Transverse colon (tissue), 4 donors: ENCODE results near the gene FOXL1. TPM values are rescaled to one million over a fixed set of nuclear protein-coding genes. Genes with fewer than 3 reads are reported as not detected.
A peak's percentile ranks its signal among the peaks of the same experiment; 100 is the strongest.

Source experiments
- DNase-seq: peaks from one replicate; pipeline ENCODE4 v3.0.0-alpha.2; 2019
- H3K27ac ChIP-seq, 4 donors: fragments of 200-600 bp; sonication (generic); 2 replicates each; pipeline ENCODE4 v1.5.1; 2016 to 2018; ENCODE audit warnings: inconsistent platforms in 4 of 4
- H3K27me3 ChIP-seq: fragments of 200-600 bp; sonication (generic); 2 replicates; pipeline ENCODE4 v1.5.1; 2017; ENCODE audit warnings: inconsistent platforms
- H3K36me3 ChIP-seq, 4 donors: fragments of 200-600 bp; sonication (generic); 2 replicates each; pipeline ENCODE4 v1.5.1; 2017 to 2019; ENCODE audit warnings: inconsistent platforms in 4 of 4
- H3K4me1 ChIP-seq, 4 donors: fragments of 200-600 bp; sonication (generic); 2 replicates each; pipeline ENCODE4 v1.5.1; 2017 to 2020; ENCODE audit warnings: inconsistent platforms in 4 of 4
- H3K4me3 ChIP-seq, 4 donors: fragments of 200-600 bp; sonication (generic); 1 replicate in 1 of 4; 2 replicates in 3 of 4; pipeline versions ENCODE4 v1.5.1 to v1.6.1; 2017 to 2019; ENCODE audit warnings: inconsistent platforms in 4 of 4
- H3K9me3 ChIP-seq, 2 donors: fragments of 200-600 bp; sonication (generic); 2 replicates each; pipeline ENCODE4 v1.5.1; 2017 to 2019; ENCODE audit warnings: inconsistent platforms in 2 of 2
- CTCF ChIP-seq, 5 experiments: fragments of 200-600 bp in 3 of 5; fragments of 450-650 bp in 2 of 5; sonication (generic) in 3 of 5; IDR thresholded peaks; 1 replicate in 2 of 5; 2 replicates in 3 of 5; pipeline ENCODE4 v1.5.1; 2016 to 2017; ENCODE audit warnings: antibody characterized with exemption in 5 of 5, inconsistent platforms in 3 of 5, mild to moderate bottlenecking in 2 of 5, moderate library complexity in 1 of 5
- EP300 ChIP-seq: sonication (generic); formaldehyde crosslinking; IDR thresholded peaks from one replicate; pipeline ENCODE4 v1.6.1; 2017; ENCODE audit warnings: antibody characterized with exemption, low read depth
- POLR2A ChIP-seq: fragments of 450-650 bp; IDR thresholded peaks from one replicate; pipeline ENCODE4 v1.6.1; 2016; ENCODE audit warnings: antibody characterized with exemption, mild to moderate bottlenecking, moderate library complexity
- POLR2AphosphoS5 ChIP-seq, 3 donors: sonication (generic); formaldehyde crosslinking; IDR thresholded peaks; one replicate each; pipeline ENCODE4 v1.6.1; 2016; ENCODE audit warnings: antibody characterized with exemption in 3 of 3
- WGBS, 2 donors: methylation state at CpG; one replicate each; pipeline ENCODE4 v1.1.5; 2018; ENCODE audit warnings: low coverage in 1 of 2; 5-methylcytosine and 5-hydroxymethylcytosine counted together
- in situ Hi-C, 4 donors: fragments of 200-750 bp; cut with MboI; loops; one replicate each; pipeline versions ENCODE4 v1.15.0 to v1.15.1; 2017; ENCODE audit warnings: low sequenced_read_pairs in 3 of 4, low pct_ligation_motif_present in 1 of 4, low pct_unique_long_range_greater_than_20kb in 1 of 4
- intact Hi-C: fragments of 100-400 bp; cut with DNase I; formaldehyde crosslinking; loops from one replicate; pipeline ENCODE4 v1.15.1; 2023; ENCODE audit warnings: low total_unique reads
- total RNA-seq, 4 donors: library from RNA; depleted of rRNA; stranded (reverse); fragments of >200 nt; gene quantifications; one replicate each; pipeline ENCODE4 v1.1.0, GENCODE V29; 2016

The FOXL1 gene
- total RNA-seq, 4 donors from 2014 or later: 0.75 to 2.1 (median 1.3) TPM

GRCh38 chr16:86616906-86617305 is 38.6 kb downstream of the FOXL1 start:
- no peaks in the 10 kb centered on the region for H3K4me1 ChIP-seq
- TF ChIP-seq CTCF (IDR thresholded peaks at IDR 0.05): no peak
- TF ChIP-seq POLR2A: no peak
- no peak for TF ChIP-seq POLR2AphosphoS5 (IDR thresholded peaks at IDR 0.05)
- no peak for TF ChIP-seq EP300
- in situ Hi-C loops: no loop called here
- 72 to 83% methylated on average over 2 to 5 of the region's 5 CpGs for WGBS, 2 donors
- intact Hi-C loops: no loop called here
- no peak overlapping the region for H3K27ac ChIP-seq
- no peaks in the 10 kb centered on the region for H3K27me3 ChIP-seq
- H3K4me3 ChIP-seq: no peak overlapping the region
- no peaks in the 10 kb centered on the region for H3K9me3 ChIP-seq
- DNase-seq: no peak
- H3K36me3 ChIP-seq: no peaks in the 10 kb centered on the region

GRCh38 chr16:86618431-86619238 is 40.3 kb downstream of the FOXL1 start:
- Histone ChIP-seq H3K36me3 (no peaks in the 10 kb centered on the region), H3K9me3 (no peaks in the 10 kb centered on the region), H3K27me3 (no peaks in the 10 kb centered on the region), H3K27ac (no peak overlapping the region), H3K4me3 (peak overlapping the region in 1 of 4 donors; percentile 12), H3K4me1 (no peaks in the 10 kb centered on the region)
- no peak for DNase-seq
- in situ Hi-C loops: no loop called here
- WGBS, 2 donors: 78% methylated on average over 16 of the region's 16 CpGs; no CpG with 5 or more reads in 1 of the 2 donors
- no peak for TF ChIP-seq EP300
- TF ChIP-seq POLR2AphosphoS5 (IDR thresholded peaks at IDR 0.05): no peak
- no peak for TF ChIP-seq CTCF (IDR thresholded peaks at IDR 0.05)
- TF ChIP-seq POLR2A: no peak
- intact Hi-C loops: no loop called here

- no peaks in the 10 kb centered on the region for H3K4me1 ChIP-seq
- no peak overlapping the region for H3K27ac ChIP-seq
- intact Hi-C loops: no loop called here
- H3K36me3 ChIP-seq: no peaks in the 10 kb centered on the region
- H3K4me3 ChIP-seq: peak overlapping the region in 1 of 4 donors; percentile 12
- H3K9me3 ChIP-seq: no peaks in the 10 kb centered on the region
- in situ Hi-C loops: no loop called here
- no peaks in the 10 kb centered on the region for H3K27me3 ChIP-seq
- TF ChIP-seq EP300 (no peak), POLR2A (no peak), POLR2AphosphoS5 (IDR thresholded peaks at IDR 0.05) (no peak), CTCF (IDR thresholded peaks at IDR 0.05) (no peak)
- DNase-seq: no peak
- WGBS, 2 donors: 78 to 87% methylated on average over 3 to 22 of the region's 23 CpGs
Observed at GRCh38 chr16:86619239-86619794, 41.0 kb downstream of the FOXL1 start.

GRCh38 chr16:86620184-86620583 is 41.8 kb downstream of the FOXL1 start:
- H3K27ac ChIP-seq: no peak overlapping the region
- H3K27me3 ChIP-seq: no peaks in the 10 kb centered on the region
- in situ Hi-C loops: no loop called here
- H3K9me3 ChIP-seq: no peaks in the 10 kb centered on the region
- no peaks in the 10 kb centered on the region for H3K36me3 ChIP-seq
- intact Hi-C loops: no loop called here
- 70% methylated on average over 1 of the region's 1 CpG; no CpG with 5 or more reads in 1 of the 2 donors for WGBS, 2 donors
- no peak overlapping the region for H3K4me3 ChIP-seq
- no peaks in the 10 kb centered on the region for H3K4me1 ChIP-seq
- no peak for DNase-seq
- TF ChIP-seq EP300 (no peak), POLR2AphosphoS5 (IDR thresholded peaks at IDR 0.05) (no peak), CTCF (IDR thresholded peaks at IDR 0.05) (no peak), POLR2A (no peak)
